GM19397 (cell line): ENCODE measurements around the gene SERINC5.
"Not testable (repeated sequence)": the region's sequence is repeated elsewhere in the genome, so short reads cannot be mapped to it uniquely, and the experiment has no call there.

Experiments used
- ATAC-seq: cut with Tn5 transposase; IDR thresholded peaks from one replicate; pipeline ENCODE4 v1.9.1; 2021; ENCODE audit warnings: mild to moderate bottlenecking, moderate library complexity; ENCODE audit not compliant: unreplicated experiment

Gene SERINC5

DNA sequence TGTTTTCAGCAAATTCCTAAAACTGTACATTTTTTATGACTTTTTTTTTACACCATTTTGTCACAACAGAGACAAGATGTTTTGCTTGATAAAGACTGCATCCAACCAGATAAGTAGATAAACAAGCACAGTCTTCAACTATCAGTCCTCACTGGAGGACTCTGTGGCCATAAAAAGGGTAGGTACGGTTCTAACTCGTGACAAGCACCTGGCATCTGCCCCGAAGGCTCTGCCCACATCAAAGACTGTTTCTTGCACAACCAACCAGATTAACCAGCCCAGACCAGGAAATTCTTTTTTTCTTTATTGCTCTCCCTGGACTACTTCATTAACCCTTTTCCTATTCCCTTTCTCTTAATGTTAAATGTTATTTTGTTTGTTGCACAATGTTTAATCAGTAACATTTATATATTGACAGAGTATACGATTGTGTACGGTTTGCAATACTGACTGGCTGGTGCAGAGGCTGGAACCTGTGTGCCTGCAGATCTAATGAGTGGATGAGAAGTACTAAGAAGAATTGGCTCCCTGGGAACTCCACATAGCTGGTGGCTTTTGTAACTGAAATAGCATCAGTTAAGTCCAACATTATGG, 74.1 kb downstream of the SERINC5 start:
- no peak for ATAC-seq

GRCh38 chr5:80177236-80177635, 78.6 kb downstream of the SERINC5 start:
- no peak for ATAC-seq

DNA sequence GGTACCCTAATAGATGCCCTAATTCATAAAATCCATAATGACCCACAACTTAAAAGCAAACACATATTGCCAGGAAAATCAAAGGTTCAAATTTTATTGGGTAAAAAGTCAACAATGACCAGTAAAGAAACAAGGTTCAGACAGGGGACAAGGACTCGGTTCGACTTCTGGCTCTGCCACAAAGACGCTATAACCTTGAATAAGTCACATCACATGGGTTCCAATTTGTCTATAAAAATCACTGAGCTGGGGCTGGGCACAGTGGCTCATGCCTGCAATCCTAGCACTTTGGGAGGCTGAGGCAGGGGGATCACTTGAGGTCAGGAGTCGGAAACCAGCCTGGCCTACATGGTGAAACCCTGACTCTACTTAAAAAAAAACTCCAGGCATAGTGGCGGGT, 80.5 kb downstream of the SERINC5 start:
- no peak for ATAC-seq

GRCh38 chr5:80174790-80175189, 81.1 kb downstream of the SERINC5 start:
- ATAC-seq = no peak

- no peak for ATAC-seq
These were observed 83.7 kb downstream of the SERINC5 start for GRCh38 chr5:80172067-80172695.

- no peak for ATAC-seq
These were observed 85.7 kb downstream of the SERINC5 start for GRCh38 chr5:80170117-80170535.

- ATAC-seq = no peak
These were observed 87.3 kb downstream of the SERINC5 start for GRCh38 chr5:80168388-80169028.

GRCh38 chr5:80165452-80165851, 90.4 kb downstream of the SERINC5 start:
- no peak for ATAC-seq

DNA sequence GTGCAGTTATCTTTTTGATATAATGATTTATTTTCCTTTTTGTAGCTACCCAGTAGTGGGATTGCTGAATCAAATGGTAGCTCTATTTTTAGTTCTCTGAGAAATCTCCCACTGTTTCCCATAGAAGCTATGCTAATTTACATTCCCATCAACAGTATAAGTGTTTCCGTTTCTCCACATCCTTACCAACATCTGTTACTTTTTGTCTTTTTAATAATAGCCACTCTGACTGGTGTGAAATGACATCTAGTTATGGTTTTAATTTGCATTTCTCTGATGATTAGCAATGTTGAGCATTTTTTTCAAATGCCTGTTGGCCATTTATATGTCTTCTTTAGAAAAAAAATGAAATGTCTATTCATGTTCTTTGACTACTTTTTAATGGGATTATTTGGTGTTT, 94.7 kb downstream of the SERINC5 start:
- ATAC-seq = no peak

GRCh38 chr5:80160242-80160641, 95.6 kb downstream of the SERINC5 start:
- ATAC-seq = no peak

- ATAC-seq = no peak
These were observed 96.6 kb downstream of the SERINC5 start for GRCh38 chr5:80159133-80159815.

DNA sequence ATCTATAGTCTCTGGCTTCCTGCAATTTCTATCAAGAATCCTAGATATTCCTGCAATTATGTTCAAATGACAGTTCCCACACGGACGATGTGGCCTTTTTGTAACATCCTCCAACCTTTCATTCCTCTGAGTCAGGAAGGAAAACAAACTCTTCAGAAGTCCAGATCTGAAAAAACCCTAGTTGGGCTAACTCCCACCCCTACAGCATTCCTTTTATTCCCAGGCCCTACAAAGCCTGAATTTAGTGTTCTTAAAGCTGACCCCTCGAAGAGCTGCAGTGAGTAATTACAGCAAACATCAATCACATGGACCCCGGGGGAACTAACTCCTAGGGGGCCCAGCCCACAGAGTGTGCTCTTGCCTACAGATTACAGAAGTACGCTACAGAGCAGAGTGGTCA, 99.7 kb downstream of the SERINC5 start:
- no peak for ATAC-seq

GRCh38 chr5:80154749-80155148, 101.1 kb downstream of the SERINC5 start:
- ATAC-seq = no peak

DNA sequence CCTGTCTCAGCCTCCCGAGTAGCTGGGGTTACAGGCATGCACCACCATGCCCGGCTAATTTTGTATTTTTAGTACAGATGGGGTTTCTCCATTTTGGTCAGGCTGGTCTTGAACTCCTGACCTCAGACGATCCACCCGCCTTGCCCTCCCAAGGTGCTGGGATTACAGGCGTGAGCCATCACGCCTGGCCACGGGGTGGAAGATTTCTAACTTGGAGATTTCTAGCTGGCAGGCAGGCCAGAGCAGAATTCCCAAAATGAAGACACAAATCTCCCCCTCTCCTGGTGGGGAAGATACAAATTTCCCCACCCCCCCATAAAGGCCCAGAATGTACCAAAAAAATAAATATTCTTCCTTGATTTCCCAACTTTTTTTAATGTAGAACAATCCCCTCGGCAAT, 101.6 kb downstream of the SERINC5 start:
- not testable (repeated sequence) for ATAC-seq

DNA sequence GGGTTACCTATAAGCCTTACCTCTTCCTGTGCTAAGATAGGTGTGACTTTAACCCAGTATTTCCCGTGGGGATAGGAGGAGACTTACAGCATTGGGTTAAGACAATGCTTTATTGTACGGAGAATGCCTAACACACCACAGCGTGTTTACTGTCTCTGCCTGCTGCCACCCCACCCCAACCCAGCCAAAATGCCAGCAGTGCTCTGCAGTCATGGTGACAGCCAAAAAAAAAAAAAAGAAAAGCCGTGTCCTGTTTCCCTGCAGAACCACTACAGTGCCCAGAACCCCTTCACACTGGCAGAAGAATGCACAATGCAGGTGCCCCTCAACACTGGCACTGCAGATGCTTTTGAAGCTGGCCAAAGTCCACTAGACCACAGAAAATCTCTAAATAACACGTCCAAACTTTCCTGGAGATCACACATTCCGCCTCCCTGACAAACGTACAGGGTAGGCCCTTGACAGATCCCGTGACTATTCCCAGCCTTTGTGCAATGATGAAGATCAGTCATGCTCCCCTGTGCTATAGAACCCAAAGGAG, 102.2 kb downstream of the SERINC5 start:
- no peak for ATAC-seq

DNA sequence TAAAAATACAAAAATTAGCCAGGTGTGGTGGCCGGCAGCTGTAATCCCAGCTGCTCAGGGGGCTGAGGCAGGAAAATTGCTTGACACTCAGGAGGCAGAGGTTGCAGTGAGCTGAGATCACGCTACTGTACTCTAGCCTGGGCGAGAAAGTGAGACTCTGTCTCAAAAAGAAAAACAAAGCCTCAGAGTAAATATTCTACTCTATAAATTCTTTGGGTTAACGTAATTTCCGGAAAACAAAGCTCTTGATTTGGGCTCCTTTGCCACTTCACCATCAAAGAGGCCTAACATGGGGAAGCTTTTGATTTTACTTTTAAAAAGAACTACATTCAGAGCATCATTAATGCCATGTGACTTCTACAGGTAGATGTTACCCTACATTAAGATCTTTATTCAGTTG, 103.1 kb downstream of the SERINC5 start:
- ATAC-seq = no peak

DNA sequence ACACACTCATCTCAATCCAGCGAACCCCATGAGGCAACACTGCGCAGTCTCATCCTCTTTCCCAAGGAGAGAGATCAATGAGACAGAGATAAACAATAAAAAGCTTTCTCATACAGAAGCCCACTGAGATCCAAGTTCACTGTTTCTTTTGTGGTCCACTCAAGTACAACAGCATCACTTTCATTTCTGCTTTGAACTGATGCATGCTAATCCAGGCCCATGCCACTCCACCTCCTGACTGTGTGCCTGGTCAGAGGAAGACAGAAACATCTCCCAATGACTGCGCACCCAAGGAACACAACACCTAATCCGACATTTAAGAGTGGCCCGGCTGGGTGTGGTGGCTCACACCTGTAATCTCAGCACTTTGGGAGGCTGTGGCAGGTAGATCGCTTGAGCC, 104.0 kb downstream of the SERINC5 start:
- ATAC-seq = no peak

DNA sequence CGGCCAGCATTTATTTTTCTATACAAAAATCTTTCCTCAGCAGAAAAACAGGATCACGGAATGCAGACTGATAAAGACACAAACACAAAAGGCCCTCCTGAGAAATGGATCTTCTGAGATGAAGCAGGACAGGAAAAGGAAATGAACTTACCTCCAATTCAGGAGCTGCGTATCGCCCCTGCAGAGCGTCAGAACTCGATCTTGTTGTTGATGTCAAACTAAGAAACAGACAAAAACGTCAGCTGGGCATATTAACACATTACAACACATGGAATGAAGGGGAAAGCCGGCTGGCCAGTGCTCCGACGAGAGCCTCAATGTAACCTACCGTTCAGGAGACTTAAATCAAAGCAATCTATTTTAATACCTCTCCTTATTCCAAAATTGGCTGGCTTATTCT, 105.1 kb downstream of the SERINC5 start:
- ATAC-seq = no peak

DNA sequence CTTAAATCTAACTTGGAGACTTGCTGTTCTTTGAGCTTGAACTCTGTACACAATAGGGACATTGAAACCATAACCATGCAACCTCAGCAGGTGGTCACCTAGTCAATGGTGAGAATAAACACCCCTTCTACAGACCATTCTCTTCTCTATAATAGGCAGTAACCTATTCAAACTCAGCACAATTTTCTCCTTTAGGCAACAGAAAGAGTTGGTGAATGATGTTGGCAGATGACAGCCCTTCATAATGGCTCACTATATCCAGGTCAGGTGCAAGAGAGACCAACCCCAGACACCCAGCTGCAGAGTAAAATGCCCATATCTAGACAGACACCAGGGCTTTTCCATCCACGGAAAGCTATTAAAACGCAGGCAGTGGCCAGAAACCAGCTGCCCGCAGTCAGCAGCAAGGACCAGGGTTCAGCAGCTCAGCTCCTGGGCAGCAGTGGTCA, 106.7 kb downstream of the SERINC5 start:
- no peak for ATAC-seq

DNA sequence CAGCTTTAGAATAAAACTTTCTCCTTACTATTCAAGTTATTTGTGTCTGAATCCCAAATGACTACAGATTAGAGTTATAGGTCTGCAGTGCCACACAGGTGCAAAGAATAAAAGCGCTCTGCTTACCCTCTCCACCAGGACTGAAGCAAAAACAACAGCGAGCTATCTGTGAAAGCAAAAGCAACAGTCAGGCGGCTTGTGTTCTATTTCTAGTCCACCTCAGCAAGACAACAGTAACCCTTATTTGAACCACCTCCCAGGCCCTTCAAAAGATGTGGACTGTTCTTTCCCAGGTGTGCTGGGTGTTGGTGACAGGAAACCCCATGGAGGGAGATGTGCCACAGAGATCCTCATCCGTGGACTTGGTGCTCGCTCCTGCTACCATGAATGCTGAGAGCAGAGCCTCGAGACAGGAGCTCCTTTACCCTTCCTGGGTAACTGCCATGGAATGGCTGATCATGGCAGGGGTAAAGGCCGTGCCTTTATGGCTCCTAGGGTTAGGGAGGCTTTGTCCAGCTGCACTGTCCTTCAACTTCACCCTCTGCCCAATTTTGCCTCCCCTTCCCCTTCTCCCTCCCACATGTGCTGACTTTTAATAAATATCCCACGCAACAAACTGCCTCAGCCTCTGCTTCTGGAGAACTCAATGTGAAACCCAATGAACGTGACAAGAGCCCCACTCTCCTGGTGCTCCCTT, 108.6 kb downstream of the SERINC5 start:
- no peak for ATAC-seq

DNA sequence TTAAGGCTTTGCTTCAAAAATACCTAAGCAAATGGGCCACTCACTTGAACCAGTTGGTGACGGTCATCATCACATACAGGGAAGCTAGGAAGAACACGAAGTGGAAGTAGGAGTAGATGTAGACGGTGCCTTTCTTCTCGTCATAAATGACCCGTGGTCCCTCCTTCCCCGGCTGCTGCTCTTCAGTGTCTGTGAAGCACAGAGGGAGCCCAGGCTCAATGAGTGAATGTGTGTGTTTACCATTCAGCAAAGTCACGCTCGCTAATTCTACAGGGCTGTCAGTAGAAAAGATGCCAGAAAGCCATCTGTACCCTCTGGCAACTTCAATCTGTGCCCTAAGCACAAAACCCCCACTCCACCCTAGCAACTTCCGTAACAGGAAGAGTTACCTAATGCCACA, 109.8 kb downstream of the SERINC5 start:
- no peak for ATAC-seq
